GM12872 (cell line): ENCODE data around the gene SLC28A3.

Experiments
- CTCF ChIP-seq: IDR thresholded peaks from 3 replicates; pipeline ENCODE4 v1.5.1; 2011; ENCODE audit warnings: low read depth, mild to moderate bottlenecking, low read length, moderate library complexity; ENCODE audit not compliant: insufficient read depth

The SLC28A3 gene

DNA sequence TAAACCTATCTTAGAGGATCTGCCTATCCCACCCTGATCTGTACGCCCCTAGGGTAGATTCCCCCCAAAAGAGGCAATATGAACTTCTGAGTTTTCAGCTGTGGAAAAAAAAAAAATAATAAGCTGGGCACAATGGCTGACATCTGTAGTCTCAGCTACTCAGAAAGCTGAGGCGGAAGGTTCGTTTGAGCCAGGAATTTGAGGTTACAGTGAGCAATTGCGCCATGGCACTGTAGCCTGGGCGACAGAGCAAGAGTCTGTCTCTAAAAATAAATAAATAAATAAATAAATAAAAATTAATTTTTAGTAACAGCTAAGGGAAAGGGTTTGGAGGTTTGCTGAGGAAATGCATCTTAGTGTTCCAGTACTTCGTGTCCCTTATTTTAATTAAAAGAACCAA, 21.1 kb upstream of the SLC28A3 start:
- no peak for TF ChIP-seq CTCF

GRCh38 chr9:84357275-84357674, 16.7 kb upstream of the SLC28A3 start:
- TF ChIP-seq CTCF = no peak

DNA sequence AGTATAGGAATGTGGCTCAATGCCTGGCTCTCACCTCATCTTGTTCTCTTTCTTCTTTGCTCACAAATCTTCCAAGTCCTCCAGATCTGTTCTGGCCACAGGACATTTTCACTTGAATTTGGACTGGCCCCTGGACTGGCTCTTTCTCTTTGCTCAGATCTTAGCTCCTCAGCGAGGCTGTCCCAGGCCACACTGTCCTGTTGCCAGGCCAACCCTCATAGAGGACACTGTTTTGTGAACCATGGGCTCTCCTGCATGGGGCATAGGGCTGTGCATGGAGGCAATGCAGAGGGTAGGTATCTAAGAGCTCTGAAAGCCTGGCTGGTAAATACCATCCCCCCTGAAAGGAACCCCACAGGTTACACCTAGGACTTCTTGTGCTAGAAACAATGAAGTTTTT, 13.5 kb upstream of the SLC28A3 start:
- no peak for TF ChIP-seq CTCF

DNA sequence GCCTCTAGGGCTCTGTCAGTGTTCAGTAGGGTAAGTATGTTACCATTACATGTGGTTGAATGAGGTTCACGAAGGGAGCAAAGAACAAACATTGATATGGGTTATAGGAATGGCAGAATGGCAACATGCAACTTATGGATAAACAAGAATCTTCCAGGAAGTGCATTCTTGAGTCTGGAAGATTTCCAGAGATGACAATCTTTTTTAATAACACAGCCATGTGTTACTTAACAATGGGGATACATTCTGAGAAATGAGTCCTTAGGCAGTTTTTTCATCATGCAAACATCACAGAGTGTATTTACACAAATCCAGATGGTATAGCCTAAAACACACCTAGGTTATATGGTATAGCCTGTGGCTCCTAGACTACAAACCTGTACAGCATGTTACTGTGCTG, 9.1 kb upstream of the SLC28A3 start:
- TF ChIP-seq CTCF = no peak

DNA sequence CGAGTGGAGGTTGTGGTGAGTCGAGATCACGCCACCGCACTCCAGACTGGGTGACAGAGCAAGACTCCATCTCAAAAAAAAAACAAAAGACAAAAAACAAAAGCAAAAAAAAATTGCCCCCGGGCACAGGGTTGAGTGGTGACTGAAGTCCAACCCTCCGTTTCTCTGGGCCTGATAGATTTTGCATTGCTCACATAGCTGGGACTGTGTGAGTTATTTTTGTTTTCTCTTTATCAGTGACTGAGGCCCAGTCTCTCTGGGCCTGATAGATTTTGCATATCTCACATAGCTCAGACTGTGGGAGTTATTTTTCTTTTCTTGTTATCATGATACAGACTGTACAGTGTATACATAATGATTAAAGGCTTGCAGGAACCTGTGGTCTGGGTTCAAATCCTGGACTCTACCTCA, 2.6 kb upstream of the SLC28A3 start:
- no peak for TF ChIP-seq CTCF

DNA sequence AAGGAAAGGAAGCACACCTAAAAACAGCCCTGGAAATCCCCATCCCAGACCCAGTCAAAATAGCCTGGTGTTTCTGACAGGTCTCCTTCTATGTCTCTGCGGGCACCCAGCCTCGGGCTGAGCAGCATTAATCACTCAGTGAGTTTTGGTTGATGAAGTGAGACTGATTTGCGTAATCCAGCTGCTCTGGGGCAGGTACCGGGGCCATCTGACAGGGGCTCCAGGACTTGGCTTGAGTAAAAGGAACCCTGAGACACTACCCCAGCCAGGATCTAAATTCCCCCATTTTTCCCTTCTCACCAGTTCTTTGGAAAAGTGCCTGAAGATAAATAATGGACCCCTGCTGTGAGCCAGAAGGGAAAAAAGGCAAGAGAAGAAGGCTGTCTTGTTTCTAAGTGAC, 596 bp downstream of the SLC28A3 start:
- TF ChIP-seq CTCF = no peak

DNA sequence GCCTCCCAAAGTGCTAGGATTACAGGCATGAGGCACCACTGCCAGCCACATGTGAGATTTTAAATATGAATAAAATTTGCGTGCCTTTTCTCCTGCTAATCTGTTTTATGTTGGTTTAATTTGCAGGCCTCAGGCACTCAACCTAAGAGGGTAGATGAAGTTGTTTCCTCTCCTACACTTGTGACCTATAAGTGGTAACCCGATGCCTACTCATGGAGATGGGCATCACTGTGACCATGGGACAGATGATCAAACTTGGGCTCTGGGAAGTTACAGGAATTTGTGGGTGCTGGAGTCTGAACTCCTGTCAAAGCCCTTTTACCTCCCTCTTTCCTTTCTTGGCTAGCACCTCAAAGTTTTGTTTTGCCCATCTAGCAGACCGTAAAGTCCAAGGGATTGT, 1.1 kb downstream of the SLC28A3 start:
- no peak for TF ChIP-seq CTCF

GRCh38 chr9:84338792-84339191, 1.8 kb downstream of the SLC28A3 start:
- TF ChIP-seq CTCF = no peak
